Spleen (tissue), 7 donors: ENCODE data around the gene URB1.

Experiments used
- CTCF ChIP-seq, 11 experiments: fragments of 200-600 bp in 7 of 11; fragments of 450-650 bp in 4 of 11; sonication (generic) in 4 of 11; IDR thresholded peaks in 8 of 11; conservative IDR thresholded peaks in 3 of 11; 1 replicate in 7 of 11; 2 replicates in 4 of 11; pipeline versions ENCODE4 v1.4.0 to v1.8.0; 2016 to 2021; ENCODE audit warnings: antibody characterized with exemption in 11 of 11, inconsistent platforms in 4 of 11, mild to moderate bottlenecking in 1 of 11
- POLR2A ChIP-seq, 3 donors: fragments of 450-650 bp; IDR thresholded peaks; one replicate each; pipeline ENCODE4 v1.5.1; 2017; ENCODE audit warnings: antibody characterized with exemption in 3 of 3, mild to moderate bottlenecking in 1 of 3
- POLR2AphosphoS5 ChIP-seq, 3 donors: sonication (generic); formaldehyde crosslinking; IDR thresholded peaks; one replicate each; pipeline ENCODE4 v1.5.1; 2017; ENCODE audit warnings: antibody characterized with exemption in 3 of 3
- donor health status: DM: no; HTN: no; CAD: no; lungs with moderate emphysema.
- donor health status: DM: no; HTN: no; CAD: no.
- donor health status: DM: no; HTN: no; CAD: no.

GRCh38 chr21:32300117-32300681 is 92.6 kb downstream of the URB1 start:
- TF ChIP-seq CTCF (IDR thresholded peaks at IDR 0.05 in 8 of 11, conservative IDR thresholded peaks at IDR 0.05 in 3 of 11) (no peak), POLR2A (IDR thresholded peaks at IDR 0.05) (no peak), POLR2AphosphoS5 (IDR thresholded peaks at IDR 0.05) (peak in 1 of 3 donors; percentile 29)
